Adrenal gland (tissue), 5 donors: ENCODE results near the gene MYH13.

Experiments
- POLR2A ChIP-seq, 2 donors: fragments of 450-650 bp; IDR thresholded peaks; one replicate each; pipeline ENCODE4 v1.6.1; 2017; ENCODE audit warnings: antibody characterized with exemption in 2 of 2, mild to moderate bottlenecking in 2 of 2, moderate library complexity in 1 of 2
- TF ChIP-seq, protein P1 (sequence below), 6 experiments: fragments of 450-650 bp in 4 of 6; fragments of 200-600 bp in 2 of 6; sonication (generic) in 1 of 6; IDR thresholded peaks; 1 replicate in 5 of 6; 2 replicates in 1 of 6; pipeline versions ENCODE4 v1.5.1 to v1.8.0; 2016 to 2021; ENCODE audit warnings: antibody characterized with exemption in 6 of 6, mild to moderate bottlenecking in 2 of 6, moderate library complexity in 1 of 6
- donor health status: DM: no; HTN: no; CAD: no.

DNA sequence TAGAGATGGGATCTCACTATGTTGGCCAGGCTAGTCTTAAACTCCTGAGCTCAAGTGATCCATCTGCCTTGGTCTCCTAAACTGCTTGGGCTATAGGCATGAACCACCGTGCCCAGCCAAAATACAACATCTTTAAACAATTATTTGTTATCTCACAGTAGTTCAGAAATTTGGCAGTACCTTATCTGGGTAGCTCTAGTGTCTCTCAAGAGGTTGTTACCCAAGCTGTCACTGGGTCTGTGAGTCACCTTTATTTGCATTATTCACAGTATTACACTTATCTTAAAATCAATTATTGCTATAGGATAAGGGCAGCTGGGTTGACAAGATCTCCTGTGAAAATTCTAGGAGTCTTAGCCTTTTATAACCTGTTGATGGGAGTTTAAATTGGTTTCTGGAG is 110.4 kb downstream of the MYH13 start:
- no peak for TF ChIP-seq POLR2A (IDR thresholded peaks at IDR 0.05)
- TF ChIP-seq, protein P1, sequence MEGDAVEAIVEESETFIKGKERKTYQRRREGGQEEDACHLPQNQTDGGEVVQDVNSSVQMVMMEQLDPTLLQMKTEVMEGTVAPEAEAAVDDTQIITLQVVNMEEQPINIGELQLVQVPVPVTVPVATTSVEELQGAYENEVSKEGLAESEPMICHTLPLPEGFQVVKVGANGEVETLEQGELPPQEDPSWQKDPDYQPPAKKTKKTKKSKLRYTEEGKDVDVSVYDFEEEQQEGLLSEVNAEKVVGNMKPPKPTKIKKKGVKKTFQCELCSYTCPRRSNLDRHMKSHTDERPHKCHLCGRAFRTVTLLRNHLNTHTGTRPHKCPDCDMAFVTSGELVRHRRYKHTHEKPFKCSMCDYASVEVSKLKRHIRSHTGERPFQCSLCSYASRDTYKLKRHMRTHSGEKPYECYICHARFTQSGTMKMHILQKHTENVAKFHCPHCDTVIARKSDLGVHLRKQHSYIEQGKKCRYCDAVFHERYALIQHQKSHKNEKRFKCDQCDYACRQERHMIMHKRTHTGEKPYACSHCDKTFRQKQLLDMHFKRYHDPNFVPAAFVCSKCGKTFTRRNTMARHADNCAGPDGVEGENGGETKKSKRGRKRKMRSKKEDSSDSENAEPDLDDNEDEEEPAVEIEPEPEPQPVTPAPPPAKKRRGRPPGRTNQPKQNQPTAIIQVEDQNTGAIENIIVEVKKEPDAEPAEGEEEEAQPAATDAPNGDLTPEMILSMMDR (IDR thresholded peaks at IDR 0.05): no peak
